ENCODE measurements around the gene PROM2. TPM values are rescaled to one million over a fixed set of nuclear protein-coding genes. Genes with fewer than 3 reads are reported as not detected.

PROM2 gene
- total and polyA plus RNA-seq, 2 experiments from 2014 or later: 2.1 to 2.2 TPM

DNA sequence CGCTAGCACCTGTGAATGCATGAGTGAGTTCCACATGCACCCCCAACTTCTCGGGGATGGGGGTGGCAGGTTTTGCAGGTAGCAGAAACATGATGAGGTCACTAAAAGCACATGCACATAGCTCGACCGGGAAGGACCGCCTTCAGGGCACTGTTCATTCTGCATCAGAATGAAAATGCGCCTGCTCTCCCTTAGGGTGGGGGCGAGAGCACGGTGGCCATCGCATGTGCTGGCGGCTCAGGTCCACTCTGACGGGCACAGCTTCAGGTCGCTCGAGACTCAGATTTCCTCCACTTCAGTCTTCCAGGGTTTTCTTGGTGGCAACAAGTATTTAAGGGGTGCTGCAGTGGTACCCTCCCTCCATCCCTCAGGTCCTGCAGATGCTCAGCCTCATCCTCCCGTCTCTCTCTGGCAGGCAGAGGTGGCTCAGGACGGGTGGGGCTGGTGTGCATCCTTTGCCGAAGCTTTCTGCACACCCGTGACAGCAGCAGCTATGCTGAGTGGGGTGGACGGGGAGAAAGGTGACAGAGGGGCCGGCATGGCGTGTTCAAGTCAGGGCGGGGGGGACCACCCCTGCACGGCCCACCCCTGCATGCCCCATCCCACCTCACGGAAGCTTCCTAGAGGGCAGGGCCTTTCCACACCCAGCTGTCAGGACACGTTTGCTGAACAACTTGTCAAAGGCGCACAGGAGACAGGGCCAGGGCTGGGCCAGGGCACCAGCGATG, 37.7 kb downstream of the PROM2 start:
- Histone ChIP-seq H3K4me2 (no peak overlapping the region), H2AFZ (no peak overlapping the region), H3K36me3 (ENCODE audit: insufficient read depth) (no peaks in the 10 kb centered on the region), H3K9me2 (ENCODE audit: insufficient read depth) (no peaks in the 10 kb centered on the region), H3K4me3 (no peak overlapping the region), H3F3A (replicated peaks; ENCODE audit: low read depth) (no peaks in the 10 kb centered on the region), H3K27me3 (ENCODE audit: insufficient read depth) (no peaks in the 10 kb centered on the region), H4K20me1 (replicated peaks; ENCODE audit: insufficient read depth) (no peaks in the 10 kb centered on the region), H3K79me2 (replicated peaks; ENCODE audit: insufficient read depth) (no peaks in the 10 kb centered on the region), H3K27ac (ENCODE audit: low read depth) (no peak overlapping the region), H3K4me1 (ENCODE audit: insufficient read depth) (no peaks in the 10 kb centered on the region)
- Mint-ChIP-seq H3K4me1 (peaks cover 7% of the 10 kb centered on the region), H3K36me3 (ENCODE audit: low read depth) (no peaks in the 10 kb centered on the region), H3K4me3 (no peak overlapping the region), H3K9me3 (no peaks in the 10 kb centered on the region), H3K27me3 (ENCODE audit: insufficient read depth, low read depth, poor library complexity) (peaks cover 21% of the 10 kb centered on the region), H3K27ac (no peak overlapping the region)
- DNase-seq (ENCODE audit: low spot score): no peak
- TF ChIP-seq ZNF331 (CRISPR knock-in tag; IDR thresholded peaks at IDR 0.05; ENCODE audit: low read depth) (no peak), CREB1 (CRISPR knock-in tag; IDR thresholded peaks at IDR 0.05; ENCODE audit: low read depth) (no peak), ETS1 (IDR thresholded peaks at IDR 0.05) (no peak), JUNB (IDR thresholded peaks at IDR 0.05; ENCODE audit: unreplicated experiment) (no peak), REST (IDR thresholded peaks at IDR 0.05; ENCODE audit: unreplicated experiment) (no peak), ZNF114 (CRISPR knock-in tag; IDR thresholded peaks at IDR 0.05) (no peak), EZH2phosphoT487 (IDR thresholded peaks at IDR 0.05; ENCODE audit: unreplicated experiment) (no peak), POLR2AphosphoS5 (IDR thresholded peaks at IDR 0.05; ENCODE audit: low read depth) (no peak), STAT1 (IDR thresholded peaks at IDR 0.05; ENCODE audit: unreplicated experiment) (no peak), EZH2 (IDR thresholded peaks at IDR 0.05; ENCODE audit: low read depth, unreplicated experiment) (no peak), NANOG (IDR thresholded peaks at IDR 0.05; ENCODE audit: borderline replicate concordance) (no peak)
- TF ChIP-seq, protein P1, sequence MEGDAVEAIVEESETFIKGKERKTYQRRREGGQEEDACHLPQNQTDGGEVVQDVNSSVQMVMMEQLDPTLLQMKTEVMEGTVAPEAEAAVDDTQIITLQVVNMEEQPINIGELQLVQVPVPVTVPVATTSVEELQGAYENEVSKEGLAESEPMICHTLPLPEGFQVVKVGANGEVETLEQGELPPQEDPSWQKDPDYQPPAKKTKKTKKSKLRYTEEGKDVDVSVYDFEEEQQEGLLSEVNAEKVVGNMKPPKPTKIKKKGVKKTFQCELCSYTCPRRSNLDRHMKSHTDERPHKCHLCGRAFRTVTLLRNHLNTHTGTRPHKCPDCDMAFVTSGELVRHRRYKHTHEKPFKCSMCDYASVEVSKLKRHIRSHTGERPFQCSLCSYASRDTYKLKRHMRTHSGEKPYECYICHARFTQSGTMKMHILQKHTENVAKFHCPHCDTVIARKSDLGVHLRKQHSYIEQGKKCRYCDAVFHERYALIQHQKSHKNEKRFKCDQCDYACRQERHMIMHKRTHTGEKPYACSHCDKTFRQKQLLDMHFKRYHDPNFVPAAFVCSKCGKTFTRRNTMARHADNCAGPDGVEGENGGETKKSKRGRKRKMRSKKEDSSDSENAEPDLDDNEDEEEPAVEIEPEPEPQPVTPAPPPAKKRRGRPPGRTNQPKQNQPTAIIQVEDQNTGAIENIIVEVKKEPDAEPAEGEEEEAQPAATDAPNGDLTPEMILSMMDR (conservative IDR thresholded peaks at IDR 0.05; ENCODE audit: low read depth in 2 of 2): no peak
- TF ChIP-seq, protein P2, sequence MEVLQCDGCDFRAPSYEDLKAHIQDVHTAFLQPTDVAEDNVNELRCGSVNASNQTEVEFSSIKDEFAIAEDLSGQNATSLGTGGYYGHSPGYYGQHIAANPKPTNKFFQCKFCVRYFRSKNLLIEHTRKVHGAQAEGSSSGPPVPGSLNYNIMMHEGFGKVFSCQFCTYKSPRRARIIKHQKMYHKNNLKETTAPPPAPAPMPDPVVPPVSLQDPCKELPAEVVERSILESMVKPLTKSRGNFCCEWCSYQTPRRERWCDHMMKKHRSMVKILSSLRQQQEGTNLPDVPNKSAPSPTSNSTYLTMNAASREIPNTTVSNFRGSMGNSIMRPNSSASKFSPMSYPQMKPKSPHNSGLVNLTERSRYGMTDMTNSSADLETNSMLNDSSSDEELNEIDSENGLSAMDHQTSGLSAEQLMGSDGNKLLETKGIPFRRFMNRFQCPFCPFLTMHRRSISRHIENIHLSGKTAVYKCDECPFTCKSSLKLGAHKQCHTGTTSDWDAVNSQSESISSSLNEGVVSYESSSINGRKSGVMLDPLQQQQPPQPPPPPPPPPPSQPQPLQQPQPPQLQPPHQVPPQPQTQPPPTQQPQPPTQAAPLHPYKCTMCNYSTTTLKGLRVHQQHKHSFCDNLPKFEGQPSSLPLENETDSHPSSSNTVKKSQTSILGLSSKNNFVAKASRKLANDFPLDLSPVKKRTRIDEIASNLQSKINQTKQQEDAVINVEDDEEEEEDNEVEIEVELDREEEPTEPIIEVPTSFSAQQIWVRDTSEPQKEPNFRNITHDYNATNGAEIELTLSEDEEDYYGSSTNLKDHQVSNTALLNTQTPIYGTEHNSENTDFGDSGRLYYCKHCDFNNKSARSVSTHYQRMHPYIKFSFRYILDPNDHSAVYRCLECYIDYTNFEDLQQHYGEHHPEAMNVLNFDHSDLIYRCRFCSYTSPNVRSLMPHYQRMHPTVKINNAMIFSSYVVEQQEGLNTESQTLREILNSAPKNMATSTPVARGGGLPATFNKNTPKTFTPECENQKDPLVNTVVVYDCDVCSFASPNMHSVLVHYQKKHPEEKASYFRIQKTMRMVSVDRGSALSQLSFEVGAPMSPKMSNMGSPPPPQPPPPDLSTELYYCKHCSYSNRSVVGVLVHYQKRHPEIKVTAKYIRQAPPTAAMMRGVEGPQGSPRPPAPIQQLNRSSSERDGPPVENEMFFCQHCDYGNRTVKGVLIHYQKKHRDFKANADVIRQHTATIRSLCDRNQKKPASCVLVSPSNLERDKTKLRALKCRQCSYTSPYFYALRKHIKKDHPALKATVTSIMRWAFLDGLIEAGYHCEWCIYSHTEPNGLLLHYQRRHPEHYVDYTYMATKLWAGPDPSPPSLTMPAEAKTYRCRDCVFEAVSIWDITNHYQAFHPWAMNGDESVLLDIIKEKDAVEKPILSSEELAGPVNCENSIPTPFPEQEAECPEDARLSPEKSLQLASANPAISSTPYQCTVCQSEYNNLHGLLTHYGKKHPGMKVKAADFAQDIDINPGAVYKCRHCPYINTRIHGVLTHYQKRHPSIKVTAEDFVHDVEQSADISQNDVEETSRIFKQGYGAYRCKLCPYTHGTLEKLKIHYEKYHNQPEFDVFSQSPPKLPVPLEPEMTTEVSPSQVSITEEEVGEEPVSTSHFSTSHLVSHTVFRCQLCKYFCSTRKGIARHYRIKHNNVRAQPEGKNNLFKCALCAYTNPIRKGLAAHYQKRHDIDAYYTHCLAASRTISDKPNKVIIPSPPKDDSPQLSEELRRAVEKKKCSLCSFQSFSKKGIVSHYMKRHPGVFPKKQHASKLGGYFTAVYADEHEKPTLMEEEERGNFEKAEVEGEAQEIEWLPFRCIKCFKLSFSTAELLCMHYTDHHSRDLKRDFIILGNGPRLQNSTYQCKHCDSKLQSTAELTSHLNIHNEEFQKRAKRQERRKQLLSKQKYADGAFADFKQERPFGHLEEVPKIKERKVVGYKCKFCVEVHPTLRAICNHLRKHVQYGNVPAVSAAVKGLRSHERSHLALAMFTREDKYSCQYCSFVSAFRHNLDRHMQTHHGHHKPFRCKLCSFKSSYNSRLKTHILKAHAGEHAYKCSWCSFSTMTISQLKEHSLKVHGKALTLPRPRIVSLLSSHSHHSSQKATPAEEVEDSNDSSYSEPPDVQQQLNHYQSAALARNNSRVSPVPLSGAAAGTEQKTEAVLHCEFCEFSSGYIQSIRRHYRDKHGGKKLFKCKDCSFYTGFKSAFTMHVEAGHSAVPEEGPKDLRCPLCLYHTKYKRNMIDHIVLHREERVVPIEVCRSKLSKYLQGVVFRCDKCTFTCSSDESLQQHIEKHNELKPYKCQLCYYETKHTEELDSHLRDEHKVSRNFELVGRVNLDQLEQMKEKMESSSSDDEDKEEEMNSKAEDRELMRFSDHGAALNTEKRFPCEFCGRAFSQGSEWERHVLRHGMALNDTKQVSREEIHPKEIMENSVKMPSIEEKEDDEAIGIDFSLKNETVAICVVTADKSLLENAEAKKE (CRISPR knock-in tag; IDR thresholded peaks at IDR 0.05): no peak
- no peak for ATAC-seq

All from GM23338 (cell line).